ENCODE results near the gene PCSK6.

DNA sequence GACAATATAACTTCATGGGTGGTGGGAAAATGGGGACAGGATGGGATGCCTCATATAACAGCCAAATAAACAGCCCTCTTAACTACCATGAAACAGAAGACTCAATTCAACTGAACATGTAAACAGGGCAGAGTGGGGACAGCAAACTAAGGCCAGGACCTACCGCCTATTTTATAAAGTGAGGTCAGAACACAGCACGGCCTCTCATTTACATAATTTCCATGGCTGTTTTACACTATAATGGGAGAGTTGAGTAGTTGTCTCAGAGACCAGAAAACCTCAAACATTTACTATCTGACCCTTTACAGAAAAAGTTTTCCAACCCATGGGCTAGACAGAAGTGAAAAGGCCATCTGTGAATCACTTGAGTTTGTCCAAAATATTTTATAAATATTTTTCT lies 137.8 kb downstream of the PCSK6 start:
- TF ChIP-seq, protein P1, sequence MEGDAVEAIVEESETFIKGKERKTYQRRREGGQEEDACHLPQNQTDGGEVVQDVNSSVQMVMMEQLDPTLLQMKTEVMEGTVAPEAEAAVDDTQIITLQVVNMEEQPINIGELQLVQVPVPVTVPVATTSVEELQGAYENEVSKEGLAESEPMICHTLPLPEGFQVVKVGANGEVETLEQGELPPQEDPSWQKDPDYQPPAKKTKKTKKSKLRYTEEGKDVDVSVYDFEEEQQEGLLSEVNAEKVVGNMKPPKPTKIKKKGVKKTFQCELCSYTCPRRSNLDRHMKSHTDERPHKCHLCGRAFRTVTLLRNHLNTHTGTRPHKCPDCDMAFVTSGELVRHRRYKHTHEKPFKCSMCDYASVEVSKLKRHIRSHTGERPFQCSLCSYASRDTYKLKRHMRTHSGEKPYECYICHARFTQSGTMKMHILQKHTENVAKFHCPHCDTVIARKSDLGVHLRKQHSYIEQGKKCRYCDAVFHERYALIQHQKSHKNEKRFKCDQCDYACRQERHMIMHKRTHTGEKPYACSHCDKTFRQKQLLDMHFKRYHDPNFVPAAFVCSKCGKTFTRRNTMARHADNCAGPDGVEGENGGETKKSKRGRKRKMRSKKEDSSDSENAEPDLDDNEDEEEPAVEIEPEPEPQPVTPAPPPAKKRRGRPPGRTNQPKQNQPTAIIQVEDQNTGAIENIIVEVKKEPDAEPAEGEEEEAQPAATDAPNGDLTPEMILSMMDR (IDR thresholded peaks at IDR 0.05), result no peak
- no peak for TF ChIP-seq POLR2A (IDR thresholded peaks at IDR 0.05)
